Astrocyte (in vitro differentiated cells and primary cell): ENCODE results near the gene TGM2.

Source experiments
- CTCF ChIP-seq: IDR thresholded peaks from 2 replicates; pipeline ENCODE4 v1.5.1; 2011; ENCODE audit warnings: low read depth, mild to moderate bottlenecking, inconsistent platforms, low read length, moderate library complexity; ENCODE audit not compliant: insufficient read depth
- EZH2 ChIP-seq: IDR thresholded peaks from 2 replicates; pipeline ENCODE4 v1.6.1; 2012; ENCODE audit warnings: mild to moderate bottlenecking, low read length, inconsistent platforms; ENCODE audit not compliant: insufficient read depth

- TF ChIP-seq CTCF: no peak
- no peak for TF ChIP-seq EZH2
Observed at GRCh38 chr20:38112261-38112929, 52.7 kb downstream of the TGM2 start.
